ENCODE measurements around the gene DYSF. TPM values are rescaled to one million over a fixed set of nuclear protein-coding genes. Genes with fewer than 3 reads are reported as not detected.

DYSF gene
- total RNA-seq, 1 experiment from 2014 or later: 0.89 TPM

DNA sequence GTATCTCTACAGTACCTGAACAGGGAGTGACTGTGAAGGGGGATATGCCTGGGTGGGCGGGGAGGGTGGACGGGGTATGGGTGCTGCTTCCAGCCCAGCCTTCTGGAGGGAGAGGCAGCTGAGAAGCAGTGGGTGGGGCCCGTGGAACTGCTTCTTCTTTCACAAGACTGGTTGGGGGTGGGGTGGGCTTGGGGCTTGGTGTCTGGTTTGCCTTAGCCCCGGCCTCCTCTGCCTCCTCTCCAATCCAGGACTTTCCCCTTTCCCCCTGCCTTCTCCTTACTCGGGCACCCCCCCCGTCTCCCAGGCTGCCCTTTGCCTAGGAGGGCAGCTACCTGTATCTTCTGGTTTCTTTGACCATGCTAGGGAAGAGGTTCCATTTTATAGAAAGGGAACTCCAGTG is 233.4 kb downstream of the DYSF start:
- H3K9me2 ChIP-seq (ENCODE audit: insufficient read depth): no peaks in the 10 kb centered on the region
- H3K27me3 ChIP-seq (ENCODE audit: insufficient read depth, low read length): no peaks in the 10 kb centered on the region; the same call in 1 of the 2 replicates
- H3K79me2 ChIP-seq (ENCODE audit: insufficient read depth, low read length): no peaks in the 10 kb centered on the region
- no peak overlapping the region for H2AFZ ChIP-seq (ENCODE audit: low read depth, low read length, poor library complexity, severe bottlenecking)
- no peaks in the 10 kb centered on the region for H3K9me3 ChIP-seq (ENCODE audit: control insufficient read depth in 1 of 2, insufficient read depth in 1 of 2, low read depth in 1 of 2, low read length in 2 of 2)
- ChIA-PET POLR2A (no interaction called here), CTCF (no interaction called here), RAD21 (ENCODE audit: low non-redundant PET in 1 of 2, low total read pairs in 2 of 2, uncharacterized antibody in 2 of 2, unreplicated experiment in 2 of 2) (no interaction called here)
- H4K20me1 ChIP-seq (ENCODE audit: insufficient read depth): no peaks in the 10 kb centered on the region
- no peak overlapping the region for H3K27ac ChIP-seq (ENCODE audit: low read depth, low read length)
- H3K4me2 ChIP-seq (ENCODE audit: low read length): no peak overlapping the region
- H3K4me3 ChIP-seq (replicated peaks in 1 of 2; ENCODE audit: low read depth in 1 of 2, low read length in 2 of 2): no peak overlapping the region
- ATAC-seq (no peak), DNase-seq (ENCODE audit: low read depth, low spot score) (no peak)
- no peak overlapping the region for H3K9ac ChIP-seq (ENCODE audit: low read length)
- H3K4me1 ChIP-seq (ENCODE audit: control insufficient read depth in 1 of 2, insufficient read depth in 2 of 2, low read length in 2 of 2): no peaks in the 10 kb centered on the region
- TF ChIP-seq, protein P1, sequence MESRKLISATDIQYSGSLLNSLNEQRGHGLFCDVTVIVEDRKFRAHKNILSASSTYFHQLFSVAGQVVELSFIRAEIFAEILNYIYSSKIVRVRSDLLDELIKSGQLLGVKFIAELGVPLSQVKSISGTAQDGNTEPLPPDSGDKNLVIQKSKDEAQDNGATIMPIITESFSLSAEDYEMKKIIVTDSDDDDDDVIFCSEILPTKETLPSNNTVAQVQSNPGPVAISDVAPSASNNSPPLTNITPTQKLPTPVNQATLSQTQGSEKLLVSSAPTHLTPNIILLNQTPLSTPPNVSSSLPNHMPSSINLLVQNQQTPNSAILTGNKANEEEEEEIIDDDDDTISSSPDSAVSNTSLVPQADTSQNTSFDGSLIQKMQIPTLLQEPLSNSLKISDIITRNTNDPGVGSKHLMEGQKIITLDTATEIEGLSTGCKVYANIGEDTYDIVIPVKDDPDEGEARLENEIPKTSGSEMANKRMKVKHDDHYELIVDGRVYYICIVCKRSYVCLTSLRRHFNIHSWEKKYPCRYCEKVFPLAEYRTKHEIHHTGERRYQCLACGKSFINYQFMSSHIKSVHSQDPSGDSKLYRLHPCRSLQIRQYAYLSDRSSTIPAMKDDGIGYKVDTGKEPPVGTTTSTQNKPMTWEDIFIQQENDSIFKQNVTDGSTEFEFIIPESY (IDR thresholded peaks at IDR 0.05; ENCODE audit: extremely low read depth, insufficient replicate concordance, low read length): no peak
- TF ChIP-seq, protein P2, sequence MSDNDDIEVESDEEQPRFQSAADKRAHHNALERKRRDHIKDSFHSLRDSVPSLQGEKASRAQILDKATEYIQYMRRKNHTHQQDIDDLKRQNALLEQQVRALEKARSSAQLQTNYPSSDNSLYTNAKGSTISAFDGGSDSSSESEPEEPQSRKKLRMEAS (IDR thresholded peaks at IDR 0.05): no peak
- TF ChIP-seq TCF7L2 (IDR thresholded peaks at IDR 0.05; ENCODE audit: borderline replicate concordance, extremely low read depth, insufficient read depth, insufficient read length) (no peak), FOSL1 (IDR thresholded peaks at IDR 0.05; ENCODE audit: low read depth) (no peak), SIN3A (IDR thresholded peaks at IDR 0.05; ENCODE audit: low read depth) (no peak)
- BruUV-seq (replicated peaks): no TSS peak
- intact Hi-C loops (cut with micrococcal nuclease): no loop called here
- no peaks in the 10 kb centered on the region for H3K36me3 ChIP-seq (ENCODE audit: control insufficient read depth in 1 of 2, insufficient read depth in 2 of 2, low read length in 2 of 2)

DNA sequence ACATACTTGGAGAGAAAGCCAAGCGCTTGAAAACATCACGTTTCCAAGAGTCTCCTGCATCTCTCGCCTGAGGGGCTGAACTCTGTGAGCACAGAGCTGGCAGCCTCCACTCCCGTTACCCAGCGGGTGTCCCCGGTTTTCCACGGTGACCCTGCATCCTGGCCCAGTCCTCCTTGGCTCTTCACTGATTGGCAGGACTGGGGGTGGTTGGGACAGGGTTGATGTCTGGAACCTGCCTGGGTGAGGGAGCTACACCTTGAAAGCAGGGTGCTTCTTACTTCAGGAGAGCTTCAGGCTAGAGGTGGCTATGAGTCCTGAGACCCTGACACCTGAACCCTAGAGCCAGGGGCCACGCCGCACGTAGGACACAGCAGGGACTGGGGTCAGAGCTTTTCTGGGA is 234.1 kb downstream of the DYSF start:
- no peaks in the 10 kb centered on the region for H3K36me3 ChIP-seq (ENCODE audit: control insufficient read depth in 1 of 2, insufficient read depth in 2 of 2, low read length in 2 of 2)
- no peak overlapping the region for H2AFZ ChIP-seq (ENCODE audit: low read depth, low read length, poor library complexity, severe bottlenecking)
- no peak for TF ChIP-seq ZFX (IDR thresholded peaks at IDR 0.05)
- TF ChIP-seq, protein P3, sequence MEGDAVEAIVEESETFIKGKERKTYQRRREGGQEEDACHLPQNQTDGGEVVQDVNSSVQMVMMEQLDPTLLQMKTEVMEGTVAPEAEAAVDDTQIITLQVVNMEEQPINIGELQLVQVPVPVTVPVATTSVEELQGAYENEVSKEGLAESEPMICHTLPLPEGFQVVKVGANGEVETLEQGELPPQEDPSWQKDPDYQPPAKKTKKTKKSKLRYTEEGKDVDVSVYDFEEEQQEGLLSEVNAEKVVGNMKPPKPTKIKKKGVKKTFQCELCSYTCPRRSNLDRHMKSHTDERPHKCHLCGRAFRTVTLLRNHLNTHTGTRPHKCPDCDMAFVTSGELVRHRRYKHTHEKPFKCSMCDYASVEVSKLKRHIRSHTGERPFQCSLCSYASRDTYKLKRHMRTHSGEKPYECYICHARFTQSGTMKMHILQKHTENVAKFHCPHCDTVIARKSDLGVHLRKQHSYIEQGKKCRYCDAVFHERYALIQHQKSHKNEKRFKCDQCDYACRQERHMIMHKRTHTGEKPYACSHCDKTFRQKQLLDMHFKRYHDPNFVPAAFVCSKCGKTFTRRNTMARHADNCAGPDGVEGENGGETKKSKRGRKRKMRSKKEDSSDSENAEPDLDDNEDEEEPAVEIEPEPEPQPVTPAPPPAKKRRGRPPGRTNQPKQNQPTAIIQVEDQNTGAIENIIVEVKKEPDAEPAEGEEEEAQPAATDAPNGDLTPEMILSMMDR (IDR thresholded peaks at IDR 0.05 in 2 of 3, conservative IDR thresholded peaks at IDR 0.05 in 1 of 3; ENCODE audit: borderline replicate concordance in 1 of 3, insufficient read depth in 1 of 3, low read depth in 2 of 3, low read length in 2 of 3): no peak
- TF ChIP-seq EZH2 (IDR thresholded peaks at IDR 0.05): no peak
- no peak for TF ChIP-seq TCF7L2 (IDR thresholded peaks at IDR 0.05; ENCODE audit: borderline replicate concordance, extremely low read depth, insufficient read depth, insufficient read length)
- TF ChIP-seq SRF (IDR thresholded peaks at IDR 0.05; ENCODE audit: low read depth): no peak
- no peak for TF ChIP-seq EZH2phosphoT487 (IDR thresholded peaks at IDR 0.05; ENCODE audit: borderline replicate concordance)
- TF ChIP-seq EGR1 (IDR thresholded peaks at IDR 0.05; ENCODE audit: low read depth): no peak
- H3K4me3 ChIP-seq (replicated peaks in 1 of 2; ENCODE audit: low read depth in 1 of 2, low read length in 2 of 2): no peak overlapping the region
- no peak overlapping the region for H3K4me2 ChIP-seq (ENCODE audit: low read length)
- no peak overlapping the region for H3K9ac ChIP-seq (ENCODE audit: low read length)
- ChIA-PET RAD21 (ENCODE audit: low non-redundant PET in 1 of 2, low total read pairs in 2 of 2, uncharacterized antibody in 2 of 2, unreplicated experiment in 2 of 2) (no interaction called here), CTCF (no interaction called here), POLR2A (no interaction called here)
- no peak for ATAC-seq
- H3K9me2 ChIP-seq (ENCODE audit: insufficient read depth): no peaks in the 10 kb centered on the region
- H3K27ac ChIP-seq (ENCODE audit: low read depth, low read length): no peak overlapping the region
- no peak for DNase-seq (ENCODE audit: low read depth, low spot score)
- H3K79me2 ChIP-seq (ENCODE audit: insufficient read depth, low read length): no peaks in the 10 kb centered on the region
- BruUV-seq (replicated peaks): no TSS peak
- H3K4me1 ChIP-seq (ENCODE audit: control insufficient read depth in 1 of 2, insufficient read depth in 2 of 2, low read length in 2 of 2): no peaks in the 10 kb centered on the region
- H3K27me3 ChIP-seq (ENCODE audit: insufficient read depth, low read length): peaks cover 4% of the 10 kb centered on the region; the same call in 1 of the 2 replicates
- no peaks in the 10 kb centered on the region for H4K20me1 ChIP-seq (ENCODE audit: insufficient read depth)
- intact Hi-C loops (cut with micrococcal nuclease): no loop called here
- H3K9me3 ChIP-seq (ENCODE audit: control insufficient read depth in 1 of 2, insufficient read depth in 1 of 2, low read depth in 1 of 2, low read length in 2 of 2): no peaks in the 10 kb centered on the region
